BJ (cell line): Measurements from ENCODE around the gene ESPNL. TPM values are rescaled to one million over a fixed set of nuclear protein-coding genes. Genes with fewer than 3 reads are reported as not detected.

ENCODE experiments used
- CTCF ChIA-PET: fragments of 350-600 bp; formaldehyde crosslinking; extraction: SDS; loops from one replicate; lab custom pipeline; 2021; ENCODE audit warnings: antibody characterized with exemption, inconsistent platforms; lab: Yijun Ruan, JAX
- POLR2A ChIA-PET: fragments of 300-600 bp; sonication (Branson Sonifier 250); formaldehyde crosslinking; extraction: SDS; loops from one replicate; lab custom pipeline; 2021; ENCODE audit warnings: antibody characterized with exemption; lab: Charles Lee
- DNase-seq: peaks from one replicate; pipeline ENCODE4 v3.0.0-alpha.2; 2011; ENCODE audit warnings: low read depth
- H3K27me3 ChIP-seq: 2 replicates; pipeline ENCODE4 v1.6.0; 2011; ENCODE audit warnings: low read length; ENCODE audit not compliant: control insufficient read depth, insufficient read depth
- H3K36me3 ChIP-seq: 2 replicates; pipeline ENCODE4 v1.5.1; 2011; ENCODE audit warnings: low read length; ENCODE audit not compliant: control insufficient read depth, insufficient read depth
- H3K4me3 ChIP-seq: 2 replicates; pipeline ENCODE4 v1.5.1; 2011; ENCODE audit warnings: low read depth, mild to moderate bottlenecking, control low read depth, low read length
- CTCF ChIP-seq: IDR thresholded peaks from 2 replicates; pipeline ENCODE4 v1.5.1; 2011; ENCODE audit warnings: low read depth, mild to moderate bottlenecking, control low read depth, inconsistent platforms, low read length, moderate library complexity; ENCODE audit not compliant: insufficient read depth
- polyA plus RNA-seq: library from polyadenylated mRNA; depleted of rRNA; stranded (reverse); fragments of >200 nt; gene quantifications from 2 replicates; pipeline ENCODE4 v1.2.3, GENCODE V29; 2011

ESPNL gene
- polyA plus RNA-seq, 1 experiment = 2.1 TPM

GRCh38 chr2:238096311-238097011 lies 3.7 kb upstream of the ESPNL start:
- DNase-seq = no peak
- ChIA-PET CTCF (no interaction called here), POLR2A (no interaction called here)
- no peaks in the 10 kb centered on the region for H3K36me3 ChIP-seq
- no peaks in the 10 kb centered on the region for H3K27me3 ChIP-seq
- H3K4me3 ChIP-seq = no peak overlapping the region
- TF ChIP-seq CTCF = no peak

- no peak for DNase-seq
- POLR2A ChIA-PET = no interaction called here
These were observed 2.7 kb upstream of the ESPNL start for GRCh38 chr2:238097201-238097987.

GRCh38 chr2:238097988-238098871 lies 1.9 kb upstream of the ESPNL start:
- ChIA-PET POLR2A (no interaction called here), CTCF (no interaction called here)
- Histone ChIP-seq H3K27me3 (no peaks in the 10 kb centered on the region), H3K36me3 (no peaks in the 10 kb centered on the region), H3K4me3 (no peak overlapping the region)
- no peak for DNase-seq
- no peak for TF ChIP-seq CTCF

More at GRCh38 chr2:238097201-238097987, 2.7 kb upstream of the ESPNL start:
- CTCF ChIA-PET = no interaction called here
- Histone ChIP-seq H3K36me3 (no peaks in the 10 kb centered on the region), H3K27me3 (no peaks in the 10 kb centered on the region), H3K4me3 (no peak overlapping the region)
- TF ChIP-seq CTCF = no peak

GRCh38 chr2:238098901-238099713 lies 1.0 kb upstream of the ESPNL start:
- no peak for DNase-seq
- no peaks in the 10 kb centered on the region for H3K36me3 ChIP-seq
- H3K4me3 ChIP-seq = no peak overlapping the region
- POLR2A ChIA-PET = no interaction called here
- no peaks in the 10 kb centered on the region for H3K27me3 ChIP-seq
- CTCF ChIA-PET = no interaction called here
- TF ChIP-seq CTCF = no peak
